Effector memory CD8-positive, alpha-beta T cell (primary cell): ENCODE data around the gene NTM.

Source experiments
- ATAC-seq: fragments of 150-1000 bp; cut with Tn5 transposase; replicated peaks from 2 replicates; pipeline ENCODE4 v1.10.0; 2021; ENCODE audit warnings: mild to moderate bottlenecking, moderate library complexity
- DNase-seq, 3 experiments: peaks; one replicate each; pipeline ENCODE4 v3.0.0; 2021
- H3K27ac Mint-ChIP-seq, 2 donors: one replicate each; pipeline ENCODE4 v1.8.0; 2022; ENCODE audit warnings: mild to moderate bottlenecking in 2 of 2, mixed read lengths in 2 of 2, moderate library complexity in 2 of 2
- H3K27me3 Mint-ChIP-seq, 2 donors: one replicate each; pipeline ENCODE4 v1.8.0; 2022; ENCODE audit warnings: mixed read lengths in 2 of 2
- H3K36me3 Mint-ChIP-seq: one replicate; pipeline ENCODE4 v1.8.0; 2022; ENCODE audit warnings: mild to moderate bottlenecking, moderate library complexity, mixed read lengths; ENCODE audit not compliant: insufficient read depth
- H3K4me1 Mint-ChIP-seq, 2 donors: one replicate each; pipeline ENCODE4 v1.8.0; 2022; ENCODE audit warnings: low read depth in 2 of 2, mixed read lengths in 2 of 2
- H3K4me3 Mint-ChIP-seq, 2 donors: one replicate each; pipeline ENCODE4 v1.8.0; 2022; ENCODE audit warnings: mild to moderate bottlenecking in 2 of 2, mixed read lengths in 2 of 2, moderate library complexity in 2 of 2
- H3K9me3 Mint-ChIP-seq, 2 donors: one replicate each; pipeline ENCODE4 v1.8.0; 2022; ENCODE audit warnings: mixed read lengths in 2 of 2

NTM gene

GRCh38 chr11:131987703-131988102 lies 617.3 kb downstream of the NTM start:
- Mint-ChIP-seq H3K4me3 (no peak overlapping the region), H3K36me3 (no peaks in the 10 kb centered on the region), H3K4me1 (no peaks in the 10 kb centered on the region), H3K27ac (no peak overlapping the region), H3K27me3 (no peaks in the 10 kb centered on the region), H3K9me3 (peaks cover 0 to 6% of the 10 kb centered on the region in 2 donors)
- DNase-seq (no peak), ATAC-seq (no peak)

GRCh38 chr11:131991606-131992005 lies 621.2 kb downstream of the NTM start:
- H3K4me3 Mint-ChIP-seq = no peak overlapping the region
- peaks cover 3 to 6% of the 10 kb centered on the region in 2 donors for H3K9me3 Mint-ChIP-seq
- H3K4me1 Mint-ChIP-seq = no peaks in the 10 kb centered on the region
- DNase-seq (no peak), ATAC-seq (no peak)
- no peak overlapping the region for H3K27ac Mint-ChIP-seq
- H3K27me3 Mint-ChIP-seq = no peaks in the 10 kb centered on the region
- no peaks in the 10 kb centered on the region for H3K36me3 Mint-ChIP-seq

GRCh38 chr11:131993246-131993645 lies 622.8 kb downstream of the NTM start:
- no peak for DNase-seq
- no peaks in the 10 kb centered on the region for H3K27me3 Mint-ChIP-seq
- no peak overlapping the region for H3K27ac Mint-ChIP-seq
- peaks cover 6 to 8% of the 10 kb centered on the region in 2 donors for H3K9me3 Mint-ChIP-seq
- no peak overlapping the region for H3K4me3 Mint-ChIP-seq
- H3K4me1 Mint-ChIP-seq = no peaks in the 10 kb centered on the region
- no peak for ATAC-seq
- no peaks in the 10 kb centered on the region for H3K36me3 Mint-ChIP-seq

- Mint-ChIP-seq H3K27me3 (no peaks in the 10 kb centered on the region), H3K27ac (no peak overlapping the region)
Measured at GRCh38 chr11:131998020-131998419, 627.6 kb downstream of the NTM start.

GRCh38 chr11:131999084-131999483 lies 628.7 kb downstream of the NTM start:
- H3K27me3 Mint-ChIP-seq = no peaks in the 10 kb centered on the region
- no peaks in the 10 kb centered on the region for H3K36me3 Mint-ChIP-seq
- peaks cover 4 to 8% of the 10 kb centered on the region in 2 donors for H3K9me3 Mint-ChIP-seq
- no peak overlapping the region for H3K4me3 Mint-ChIP-seq
- no peaks in the 10 kb centered on the region for H3K4me1 Mint-ChIP-seq
- no peak overlapping the region for H3K27ac Mint-ChIP-seq
- ATAC-seq (no peak), DNase-seq (no peak)

More at GRCh38 chr11:131998020-131998419, 627.6 kb downstream of the NTM start:
- DNase-seq (no peak), ATAC-seq (no peak)
- no peak overlapping the region for H3K4me3 Mint-ChIP-seq
- H3K9me3 Mint-ChIP-seq = peaks cover 4 to 8% of the 10 kb centered on the region in 2 donors
- no peaks in the 10 kb centered on the region for H3K36me3 Mint-ChIP-seq
- H3K4me1 Mint-ChIP-seq = no peaks in the 10 kb centered on the region

- no peaks in the 10 kb centered on the region for H3K27me3 Mint-ChIP-seq
- ATAC-seq (no peak), DNase-seq (no peak)
- peaks cover 5 to 8% of the 10 kb centered on the region in 2 donors for H3K9me3 Mint-ChIP-seq
- no peaks in the 10 kb centered on the region for H3K36me3 Mint-ChIP-seq
- H3K4me3 Mint-ChIP-seq = no peak overlapping the region
- no peaks in the 10 kb centered on the region for H3K4me1 Mint-ChIP-seq
- H3K27ac Mint-ChIP-seq = no peak overlapping the region
Measured at GRCh38 chr11:131999955-132000354, 629.5 kb downstream of the NTM start.

GRCh38 chr11:132005887-132006286 lies 635.5 kb downstream of the NTM start:
- Mint-ChIP-seq H3K27me3 (no peaks in the 10 kb centered on the region), H3K9me3 (peaks cover 0 to 5% of the 10 kb centered on the region in 2 donors), H3K4me1 (no peaks in the 10 kb centered on the region), H3K4me3 (no peak overlapping the region), H3K27ac (no peak overlapping the region), H3K36me3 (no peaks in the 10 kb centered on the region)
- ATAC-seq (no peak), DNase-seq (no peak)

GRCh38 chr11:132006884-132007580 lies 636.6 kb downstream of the NTM start:
- no peak overlapping the region for H3K27ac Mint-ChIP-seq
- no peaks in the 10 kb centered on the region for H3K4me1 Mint-ChIP-seq
- no peaks in the 10 kb centered on the region for H3K36me3 Mint-ChIP-seq
- no peak overlapping the region for H3K4me3 Mint-ChIP-seq
- DNase-seq (no peak), ATAC-seq (no peak)
- H3K9me3 Mint-ChIP-seq = peaks cover 0 to 5% of the 10 kb centered on the region in 2 donors
- no peaks in the 10 kb centered on the region for H3K27me3 Mint-ChIP-seq

GRCh38 chr11:132008226-132008625 lies 637.8 kb downstream of the NTM start:
- no peak for ATAC-seq
- Mint-ChIP-seq H3K27ac (no peak overlapping the region), H3K4me1 (no peaks in the 10 kb centered on the region), H3K4me3 (no peak overlapping the region), H3K36me3 (no peaks in the 10 kb centered on the region), H3K9me3 (peaks cover 0 to 6% of the 10 kb centered on the region in 2 donors), H3K27me3 (no peaks in the 10 kb centered on the region)
- DNase-seq = no peak

- peaks cover 0 to 6% of the 10 kb centered on the region in 2 donors for H3K9me3 Mint-ChIP-seq
- DNase-seq = no peak
- H3K27me3 Mint-ChIP-seq = no peaks in the 10 kb centered on the region
- no peaks in the 10 kb centered on the region for H3K4me1 Mint-ChIP-seq
- no peaks in the 10 kb centered on the region for H3K36me3 Mint-ChIP-seq
- no peak overlapping the region for H3K4me3 Mint-ChIP-seq
- ATAC-seq = no peak
- no peak overlapping the region for H3K27ac Mint-ChIP-seq
Measured at GRCh38 chr11:132008872-132009271, 638.5 kb downstream of the NTM start.

GRCh38 chr11:132020001-132020400 lies 649.6 kb downstream of the NTM start:
- Mint-ChIP-seq H3K27me3 (peaks cover 0 to 6% of the 10 kb centered on the region in 2 donors), H3K9me3 (peaks cover 6 to 9% of the 10 kb centered on the region in 2 donors), H3K36me3 (peaks cover 2% of the 10 kb centered on the region), H3K27ac (no peak overlapping the region), H3K4me1 (no peaks in the 10 kb centered on the region), H3K4me3 (no peak overlapping the region)
- ATAC-seq = no peak
- no peak for DNase-seq

GRCh38 chr11:132022285-132022684 lies 651.9 kb downstream of the NTM start:
- Mint-ChIP-seq H3K4me3 (no peak overlapping the region), H3K27ac (no peak overlapping the region), H3K27me3 (peaks cover 0 to 6% of the 10 kb centered on the region in 2 donors), H3K36me3 (no peaks in the 10 kb centered on the region), H3K4me1 (no peaks in the 10 kb centered on the region), H3K9me3 (peaks cover 7 to 9% of the 10 kb centered on the region in 2 donors)
- no peak for DNase-seq
- no peak for ATAC-seq

- H3K4me1 Mint-ChIP-seq = no peaks in the 10 kb centered on the region
- no peak overlapping the region for H3K4me3 Mint-ChIP-seq
- H3K9me3 Mint-ChIP-seq = peaks cover 7 to 9% of the 10 kb centered on the region in 2 donors
- no peak overlapping the region for H3K27ac Mint-ChIP-seq
- no peaks in the 10 kb centered on the region for H3K36me3 Mint-ChIP-seq
- no peak for DNase-seq
- ATAC-seq = no peak
- peaks cover 0 to 6% of the 10 kb centered on the region in 2 donors for H3K27me3 Mint-ChIP-seq
Measured at GRCh38 chr11:132022733-132023478, 652.5 kb downstream of the NTM start.
